ENCODE measurements around the gene ELOVL3. TPM values are rescaled to one million over a fixed set of nuclear protein-coding genes. Genes with fewer than 3 reads are reported as not detected.
A peak's percentile ranks its signal among the peaks of the same experiment; 100 is the strongest.

Gene ELOVL3
- total RNA-seq, 4 donors from 2014 or later, result 0.19 TPM; not detected in 3

GRCh38 chr10:102241444-102242117 is 15.5 kb downstream of the ELOVL3 start, which contains the start of gene PITX3:
Gene PITX3, minus strand, starts transcription at chr10:102241512. Its CDS starts 9,432 bp downstream, at chr10:102232080.
- DNase-seq (ENCODE audit: extremely low spot score), result peak; percentile 97
- Histone ChIP-seq H3K4me1 (peaks cover 25 to 50% (median 38%) of the 10 kb centered on the region in 4 donors), H3K27me3 (peaks cover 0 to 12% (median 0%) of the 10 kb centered on the region in 4 donors), H3K36me3 (no peaks in the 10 kb centered on the region), H3K4me3 (peak within 1 kb of the TSS; percentile 63 to 68 (median 65)), H3K27ac (replicated peaks in 1 of 4) (peak within 1 kb of the TSS in 2 of 4 donors; percentile 12 to 15), H3K9me3 (no peaks in the 10 kb centered on the region)
- intact Hi-C loops (cut with DNase I), result no loop called here
- under 1% methylated on average over 22 of the region's 57 CpGs for WGBS
- no peak for TF ChIP-seq CTCF (IDR thresholded peaks at IDR 0.05)
- no peak for TF ChIP-seq POLR2A (IDR thresholded peaks at IDR 0.05; ENCODE audit: low read depth)
- no peak for TF ChIP-seq EP300 (IDR thresholded peaks at IDR 0.05)
- TF ChIP-seq POLR2AphosphoS5 (IDR thresholded peaks at IDR 0.05), result peak; percentile 3 to 71

DNA sequence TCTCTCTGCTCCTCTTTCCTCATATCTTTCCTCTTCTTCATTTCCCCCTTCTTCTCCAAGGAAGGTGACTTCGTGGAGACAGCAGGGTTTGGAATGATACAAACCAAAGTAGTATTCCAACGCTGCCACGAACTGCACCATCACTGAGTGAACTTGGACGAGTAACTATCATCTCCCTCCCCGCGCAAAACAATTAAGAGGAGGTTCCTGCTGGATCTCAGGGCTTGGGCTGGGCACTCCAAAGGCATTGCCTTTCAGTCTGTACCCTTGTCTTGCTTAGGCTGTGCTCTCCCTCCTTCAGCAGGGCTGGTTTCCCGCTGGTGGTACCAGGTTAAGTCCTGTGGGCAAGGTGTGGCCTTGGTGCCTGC is 16.0 kb downstream of the ELOVL3 start:
- Histone ChIP-seq H3K27me3 (peaks cover 0 to 11% (median 0%) of the 10 kb centered on the region in 4 donors), H3K9me3 (no peaks in the 10 kb centered on the region), H3K4me1 (peaks cover 30 to 55% (median 44%) of the 10 kb centered on the region in 4 donors), H3K4me3 (peak overlapping the region; percentile 63 to 68 (median 65)), H3K36me3 (no peaks in the 10 kb centered on the region), H3K27ac (replicated peaks in 1 of 4) (peak overlapping the region in 2 of 4 donors; percentile 12 to 15)
- intact Hi-C loops (cut with DNase I), result no loop called here
- TF ChIP-seq POLR2A (IDR thresholded peaks at IDR 0.05; ENCODE audit: low read depth) (no peak), POLR2AphosphoS5 (IDR thresholded peaks at IDR 0.05) (no peak), EP300 (IDR thresholded peaks at IDR 0.05) (no peak), CTCF (IDR thresholded peaks at IDR 0.05) (no peak)
- no peak for DNase-seq (ENCODE audit: extremely low spot score)
- 19% methylated on average over 7 of the region's 7 CpGs for WGBS

DNA sequence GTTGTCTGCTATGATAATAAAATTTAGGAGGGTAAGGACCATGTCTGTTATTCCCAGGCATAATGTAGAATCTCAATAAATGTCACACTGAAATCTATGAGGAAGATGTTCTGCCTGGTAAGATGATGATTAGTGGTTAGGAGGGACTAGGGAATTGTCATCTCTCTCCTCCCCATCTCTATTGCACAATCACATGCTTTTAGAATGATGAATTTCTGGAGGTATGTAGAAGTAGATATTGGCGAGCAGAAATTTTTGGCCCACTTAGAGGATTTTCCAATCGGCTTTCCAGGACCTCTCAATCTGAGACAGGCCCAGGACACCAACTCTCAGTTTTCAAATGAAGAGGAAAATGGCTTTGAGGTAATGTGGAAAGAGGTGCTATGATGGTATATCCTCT is 17.2 kb downstream of the ELOVL3 start:
- Histone ChIP-seq H3K27ac (replicated peaks in 1 of 4) (no peak overlapping the region), H3K36me3 (no peaks in the 10 kb centered on the region), H3K4me1 (peaks cover 42 to 67% (median 56%) of the 10 kb centered on the region in 4 donors), H3K27me3 (peaks cover 0 to 11% (median 0%) of the 10 kb centered on the region in 4 donors), H3K4me3 (no peak overlapping the region), H3K9me3 (no peaks in the 10 kb centered on the region)
- WGBS, result 77% methylated on average over 2 of the region's 2 CpGs
- intact Hi-C loops (cut with DNase I), result no loop called here
- TF ChIP-seq EP300 (IDR thresholded peaks at IDR 0.05) (no peak), POLR2A (IDR thresholded peaks at IDR 0.05; ENCODE audit: low read depth) (no peak), CTCF (IDR thresholded peaks at IDR 0.05) (no peak), POLR2AphosphoS5 (IDR thresholded peaks at IDR 0.05) (no peak)
- DNase-seq (ENCODE audit: extremely low spot score), result no peak

DNA sequence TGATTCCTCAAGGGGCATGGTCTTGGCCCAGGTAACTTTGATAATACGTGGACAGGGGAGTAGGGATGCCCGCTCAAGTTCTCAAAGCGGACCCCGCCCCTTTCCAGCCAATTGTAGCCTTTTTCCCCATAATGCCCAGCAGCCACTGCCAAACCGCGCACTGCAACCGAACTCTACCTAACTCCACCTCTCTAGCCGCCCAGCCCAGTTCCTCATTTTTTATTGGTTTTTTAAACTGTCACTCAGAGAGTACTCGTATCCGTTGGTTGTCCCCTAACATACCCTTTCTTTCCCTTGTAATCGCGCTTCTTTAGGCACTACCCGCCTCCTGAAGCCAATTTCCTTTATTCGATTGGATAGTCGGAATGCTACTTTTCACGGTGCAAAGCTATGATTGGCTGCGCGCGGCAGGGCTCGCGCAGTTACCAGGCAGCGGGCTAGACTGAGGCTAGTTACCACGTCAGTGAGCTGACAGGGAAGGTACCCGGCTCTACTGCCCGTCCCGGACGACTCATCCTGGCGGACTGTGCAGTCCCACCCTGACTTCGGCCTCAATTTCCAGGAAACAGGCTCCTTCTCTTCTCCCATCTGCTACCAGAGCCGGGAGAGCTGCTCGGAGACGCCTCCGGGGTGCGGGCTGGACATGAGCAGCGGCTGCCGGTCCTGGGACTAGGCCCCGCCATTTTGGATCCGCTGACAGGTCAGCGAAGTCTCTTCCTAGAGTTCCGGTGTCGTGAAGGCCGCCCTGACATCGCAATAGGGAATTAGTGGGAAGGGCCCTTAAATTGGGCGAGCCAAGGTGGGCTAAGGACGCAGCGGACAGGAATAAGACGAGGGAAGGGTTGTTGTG is 19.2 kb downstream of the ELOVL3 start, which contains the start of gene GBF1:
Gene GBF1 (plus strand): TSS at position 451 of the 850 bp plus-strand sequence. CDS start 13,407 bp downstream, outside the sequence.
- TF ChIP-seq EP300 (IDR thresholded peaks at IDR 0.05) (no peak), POLR2AphosphoS5 (IDR thresholded peaks at IDR 0.05) (peak; percentile 98 to 99), POLR2A (IDR thresholded peaks at IDR 0.05; ENCODE audit: low read depth) (peak; percentile 94), CTCF (IDR thresholded peaks at IDR 0.05) (no peak)
- intact Hi-C loops (cut with DNase I), result no loop called here
- Histone ChIP-seq H3K4me3 (peak within 1 kb of the TSS; percentile 64 to 96 (median 84)), H3K36me3 (no peaks in the 10 kb centered on the region), H3K4me1 (peaks cover 46 to 82% (median 65%) of the 10 kb centered on the region in 4 donors), H3K9me3 (no peaks in the 10 kb centered on the region), H3K27me3 (peaks cover 0 to 9% (median 0%) of the 10 kb centered on the region in 4 donors), H3K27ac (replicated peaks in 1 of 4) (peak within 1 kb of the TSS; percentile 86 to 91 (median 88))
- WGBS, result 0% methylated on average over 47 of the region's 47 CpGs
- DNase-seq (ENCODE audit: extremely low spot score), result peak; percentile 98

Data from esophagus muscularis mucosa (tissue), 4 donors.